H9 (cell line): ENCODE data around the gene MAPKAP1. TPM values are rescaled to one million over a fixed set of nuclear protein-coding genes. Genes with fewer than 3 reads are reported as not detected.

Experiments used
- DNase-seq: peaks from one replicate; pipeline ENCODE4 v3.0.0-alpha.2; 2017
- H2AFZ ChIP-seq: one replicate; pipeline ENCODE4 v1.6.1; 2013; ENCODE audit warnings: mild to moderate bottlenecking, low read length, control low read depth, moderate library complexity
- H2AK5ac ChIP-seq: 2 replicates; pipeline ENCODE4 v1.6.1; 2013; ENCODE audit warnings: low read length, control low read depth, mixed read lengths; ENCODE audit not compliant: insufficient read length
- H2BK120ac ChIP-seq: one replicate; pipeline ENCODE4 v1.6.1; 2013; ENCODE audit warnings: low read depth, mild to moderate bottlenecking, low read length, control low read depth, inconsistent platforms; ENCODE audit not compliant: poor library complexity, severe bottlenecking
- H2BK12ac ChIP-seq: 2 replicates; pipeline ENCODE4 v1.6.1; 2013; ENCODE audit warnings: low read length, control low read depth, mixed read lengths, low read depth; ENCODE audit not compliant: insufficient read length
- H2BK15ac ChIP-seq: 2 replicates; pipeline ENCODE4 v1.6.1; 2013; ENCODE audit warnings: low read depth, low read length, control low read depth
- H2BK20ac ChIP-seq: one replicate; pipeline ENCODE4 v1.6.1; 2013; ENCODE audit warnings: low read depth, mild to moderate bottlenecking, low read length, control low read depth, inconsistent platforms; ENCODE audit not compliant: poor library complexity, severe bottlenecking
- H2BK5ac ChIP-seq: 2 replicates; pipeline ENCODE4 v1.6.1; 2013; ENCODE audit warnings: low read length, control low read depth, mixed read lengths; ENCODE audit not compliant: insufficient read length
- H3K14ac ChIP-seq: 2 replicates; pipeline ENCODE4 v1.6.1; 2013; ENCODE audit warnings: low read length, control low read depth; ENCODE audit not compliant: insufficient read depth
- H3K18ac ChIP-seq: 2 replicates; pipeline ENCODE4 v1.6.1; 2013; ENCODE audit warnings: low read depth, mild to moderate bottlenecking, mixed read lengths, low read length, control low read depth; ENCODE audit not compliant: insufficient read length
- H3K23ac ChIP-seq: 2 replicates; pipeline ENCODE4 v1.6.1; 2013; ENCODE audit warnings: low read length, control low read depth, mixed read lengths, low read depth; ENCODE audit not compliant: insufficient read length
- H3K23me2 ChIP-seq: 2 replicates; pipeline ENCODE4 v1.6.1; 2013; ENCODE audit warnings: low read depth, mild to moderate bottlenecking, mixed read lengths, low read length, control low read depth; ENCODE audit not compliant: insufficient read length, poor library complexity, severe bottlenecking
- H3K27ac ChIP-seq: 2 replicates; pipeline ENCODE4 v1.5.1; 2013; ENCODE audit warnings: low read length, control low read depth, mixed read lengths, low read depth; ENCODE audit not compliant: insufficient read length
- H3K27me3 ChIP-seq: 2 replicates; pipeline ENCODE4 v1.6.1; 2013; ENCODE audit warnings: low read length, control low read depth, inconsistent platforms; ENCODE audit not compliant: insufficient read depth
- H3K4ac ChIP-seq: 2 replicates; pipeline ENCODE4 v1.6.1; 2013; ENCODE audit warnings: low read depth, mild to moderate bottlenecking, control low read depth, inconsistent platforms, low read length, moderate library complexity
- H3K4me1 ChIP-seq: 2 replicates; pipeline ENCODE4 v1.6.1; 2013; ENCODE audit warnings: low read length, control low read depth, inconsistent platforms; ENCODE audit not compliant: insufficient read depth
- H3K4me2 ChIP-seq: 2 replicates; pipeline ENCODE4 v1.6.1; 2013; ENCODE audit warnings: low read length, control low read depth, mixed read lengths; ENCODE audit not compliant: insufficient read length, insufficient read depth
- H3K56ac ChIP-seq: 2 replicates; pipeline ENCODE4 v1.6.1; 2013; ENCODE audit warnings: low read depth, mild to moderate bottlenecking, mixed read lengths, low read length, control low read depth; ENCODE audit not compliant: insufficient read length
- H3K79me1 ChIP-seq: 2 replicates; pipeline ENCODE4 v1.6.1; 2013; ENCODE audit warnings: low read depth, mild to moderate bottlenecking, moderate library complexity, low read length, control low read depth, inconsistent platforms; ENCODE audit not compliant: insufficient read depth, poor library complexity, severe bottlenecking
- H3K79me2 ChIP-seq: 2 replicates; pipeline ENCODE4 v1.6.1; 2013; ENCODE audit warnings: low read length, control low read depth, inconsistent platforms; ENCODE audit not compliant: insufficient read depth
- H3K9ac ChIP-seq: 2 replicates; pipeline ENCODE4 v1.6.1; 2013; ENCODE audit warnings: low read length, control low read depth, mixed read lengths; ENCODE audit not compliant: insufficient read length; ENCODE audit errors: extremely low read depth
- H3K9me3 ChIP-seq: one replicate; pipeline ENCODE4 v1.6.1; 2013; ENCODE audit warnings: low read depth, low read length, inconsistent platforms; ENCODE audit not compliant: control insufficient read depth
- H3T11ph ChIP-seq: one replicate; pipeline ENCODE4 v1.6.1; 2013; ENCODE audit warnings: mild to moderate bottlenecking, low read length, control low read depth, inconsistent platforms
- H4K20me1 ChIP-seq: one replicate; pipeline ENCODE4 v1.6.1; 2013; ENCODE audit not compliant: control insufficient read depth, insufficient read length, insufficient read depth
- H4K5ac ChIP-seq: 2 replicates; pipeline ENCODE4 v1.6.1; 2013; ENCODE audit warnings: low read depth, mild to moderate bottlenecking, mixed read lengths, low read length, control low read depth; ENCODE audit not compliant: insufficient read length
- H4K8ac ChIP-seq: replicated peaks from 2 replicates; pipeline ENCODE4 v1.6.1; 2013; ENCODE audit warnings: low read length, control low read depth, mixed read lengths, low read depth; ENCODE audit not compliant: insufficient read length
- H4K91ac ChIP-seq: 2 replicates; pipeline ENCODE4 v1.6.1; 2013; ENCODE audit warnings: low read depth, mild to moderate bottlenecking, moderate library complexity, mixed read lengths, low read length, control low read depth; ENCODE audit not compliant: insufficient read length
- H3K27ac Mint-ChIP-seq, 3 experiments: 2 replicates in 2 of 3; 3 replicates in 1 of 3; pipeline ENCODE4 v1.8.0; 2020 to 2021; ENCODE audit warnings: mixed read lengths in 3 of 3, mild to moderate bottlenecking in 1 of 3, moderate library complexity in 1 of 3
- H3K27me3 Mint-ChIP-seq: 2 replicates; pipeline ENCODE4 v1.8.0; 2021; ENCODE audit warnings: low read depth, mild to moderate bottlenecking, moderate library complexity, mixed read lengths
- H3K36me3 Mint-ChIP-seq, 3 experiments: 2 replicates in 2 of 3; 3 replicates in 1 of 3; pipeline ENCODE4 v1.8.0; 2020 to 2021; ENCODE audit warnings: low read depth in 3 of 3, mixed read lengths in 3 of 3; ENCODE audit not compliant: insufficient read depth in 1 of 3
- H3K4me1 Mint-ChIP-seq, 2 experiments: 2 replicates each; pipeline ENCODE4 v1.8.0; 2020; ENCODE audit warnings: mixed read lengths in 2 of 2
- H3K4me3 Mint-ChIP-seq, 2 experiments: 2 replicates in 1 of 2; 3 replicates in 1 of 2; pipeline ENCODE4 v1.8.0; 2020 to 2021; ENCODE audit warnings: mild to moderate bottlenecking in 2 of 2, mixed read lengths in 2 of 2, moderate library complexity in 1 of 2
- H3K9me3 Mint-ChIP-seq, 2 experiments: 2 replicates in 1 of 2; 3 replicates in 1 of 2; pipeline ENCODE4 v1.8.0; 2020; ENCODE audit warnings: mild to moderate bottlenecking in 2 of 2, mixed read lengths in 2 of 2, moderate library complexity in 1 of 2
- WGBS: extraction: QIAGEN DNeasy Blood & Tissue Kit; methylation state at CpG from one replicate; pipeline ENCODE4 v1.1.7; 2013; ENCODE audit warnings: missing lambda C conversion rate, low lambda C conversion rate, mixed read lengths; ENCODE audit not compliant: insufficient read length; ENCODE audit errors: extremely low coverage; 5-methylcytosine and 5-hydroxymethylcytosine counted together
- total RNA-seq: library from RNA; stranded (reverse); gene quantifications from 2 replicates; pipeline ENCODE4 v1.2.1, GENCODE V29; 2021
- TF ChIP-seq, protein P1 (sequence below): fragments of 200-600 bp; sonication (generic); conservative IDR thresholded peaks from 3 replicates; pipeline ENCODE4 v1.8.0; 2021; ENCODE audit warnings: antibody characterized with exemption, mild to moderate bottlenecking

MAPKAP1 gene
- total RNA-seq, 1 experiment from 2014 or later: 97.0 TPM

DNA sequence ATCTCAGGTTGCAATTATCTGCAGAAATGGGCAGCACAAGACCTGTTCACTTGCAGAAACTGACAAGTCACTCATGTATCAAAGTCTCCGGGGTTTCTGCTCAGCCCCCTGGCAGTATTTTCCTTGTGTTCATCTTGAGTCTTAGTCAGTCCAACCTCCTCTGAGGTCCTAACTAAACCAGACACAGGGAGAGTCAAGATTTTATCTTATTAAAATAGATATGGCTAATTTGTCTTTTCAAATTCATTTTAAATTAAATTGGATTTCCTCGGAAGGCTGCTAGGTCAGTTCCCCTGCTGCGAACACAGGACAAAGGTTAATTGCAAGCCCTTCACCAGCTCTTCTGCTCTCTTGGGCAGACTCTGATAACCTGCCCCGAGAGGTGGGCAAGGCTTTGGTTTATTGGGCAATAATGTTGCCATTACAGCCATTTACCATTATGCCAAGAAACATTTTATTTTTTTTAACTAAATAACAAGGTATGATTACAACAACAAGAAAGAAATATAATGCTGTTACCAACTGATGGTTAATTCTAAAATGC is 103.5 kb downstream of the MAPKAP1 start:
- Histone ChIP-seq H3K14ac (no peak overlapping the region), H3K4me2 (no peak overlapping the region), H2BK12ac (no peak overlapping the region), H3K79me2 (0 out of 2 replicates have a peak, but pooled peaks cover 1% of the 10 kb centered on the region), H2AFZ (no peak overlapping the region), H3T11ph (no peak overlapping the region), H2BK15ac (no peak overlapping the region), H3K56ac (no peak overlapping the region), H2BK20ac (no peak overlapping the region), H3K23ac (no peak overlapping the region), H3K23me2 (no peaks in the 10 kb centered on the region), H3K79me1 (no peaks in the 10 kb centered on the region), H4K20me1 (no peaks in the 10 kb centered on the region), H3K9me3 (no peaks in the 10 kb centered on the region), H3K9ac (no peak overlapping the region), H3K18ac (no peak overlapping the region), H2AK5ac (no peak overlapping the region), H4K5ac (no peak overlapping the region), H4K91ac (no peak overlapping the region), H2BK120ac (no peak overlapping the region), H2BK5ac (no peak overlapping the region), H3K27ac (peak overlapping the region; percentile 33), H3K4me1 (0 out of 2 replicates have a peak, but pooled peaks cover 4% of the 10 kb centered on the region), H3K27me3 (no peaks in the 10 kb centered on the region), H3K4ac (no peak overlapping the region), H4K8ac (no peak overlapping the region)
- H3K4me1 Mint-ChIP-seq: peaks cover 26 to 31% of the 10 kb centered on the region in 2 experiments
- no peaks in the 10 kb centered on the region for H3K9me3 Mint-ChIP-seq
- no peak overlapping the region for H3K27ac Mint-ChIP-seq
- H3K27me3 Mint-ChIP-seq: no peaks in the 10 kb centered on the region
- WGBS: no CpG with 5 or more reads among the region's 4 CpGs
- no peak for DNase-seq
- H3K36me3 Mint-ChIP-seq: peaks cover 0 to 2% (median 0%) of the 10 kb centered on the region in 3 experiments; a peak in 1 of 7 replicates
- TF ChIP-seq, protein P1, sequence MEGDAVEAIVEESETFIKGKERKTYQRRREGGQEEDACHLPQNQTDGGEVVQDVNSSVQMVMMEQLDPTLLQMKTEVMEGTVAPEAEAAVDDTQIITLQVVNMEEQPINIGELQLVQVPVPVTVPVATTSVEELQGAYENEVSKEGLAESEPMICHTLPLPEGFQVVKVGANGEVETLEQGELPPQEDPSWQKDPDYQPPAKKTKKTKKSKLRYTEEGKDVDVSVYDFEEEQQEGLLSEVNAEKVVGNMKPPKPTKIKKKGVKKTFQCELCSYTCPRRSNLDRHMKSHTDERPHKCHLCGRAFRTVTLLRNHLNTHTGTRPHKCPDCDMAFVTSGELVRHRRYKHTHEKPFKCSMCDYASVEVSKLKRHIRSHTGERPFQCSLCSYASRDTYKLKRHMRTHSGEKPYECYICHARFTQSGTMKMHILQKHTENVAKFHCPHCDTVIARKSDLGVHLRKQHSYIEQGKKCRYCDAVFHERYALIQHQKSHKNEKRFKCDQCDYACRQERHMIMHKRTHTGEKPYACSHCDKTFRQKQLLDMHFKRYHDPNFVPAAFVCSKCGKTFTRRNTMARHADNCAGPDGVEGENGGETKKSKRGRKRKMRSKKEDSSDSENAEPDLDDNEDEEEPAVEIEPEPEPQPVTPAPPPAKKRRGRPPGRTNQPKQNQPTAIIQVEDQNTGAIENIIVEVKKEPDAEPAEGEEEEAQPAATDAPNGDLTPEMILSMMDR: no peak
- no peak overlapping the region for H3K4me3 Mint-ChIP-seq
